ENCODE results near the gene CCN5. TPM values are rescaled to one million over a fixed set of nuclear protein-coding genes. Genes with fewer than 3 reads are reported as not detected.

CCN5 gene
- total and polyA plus RNA-seq, 4 donors: 59.4 to 186 (median 115) TPM

DNA sequence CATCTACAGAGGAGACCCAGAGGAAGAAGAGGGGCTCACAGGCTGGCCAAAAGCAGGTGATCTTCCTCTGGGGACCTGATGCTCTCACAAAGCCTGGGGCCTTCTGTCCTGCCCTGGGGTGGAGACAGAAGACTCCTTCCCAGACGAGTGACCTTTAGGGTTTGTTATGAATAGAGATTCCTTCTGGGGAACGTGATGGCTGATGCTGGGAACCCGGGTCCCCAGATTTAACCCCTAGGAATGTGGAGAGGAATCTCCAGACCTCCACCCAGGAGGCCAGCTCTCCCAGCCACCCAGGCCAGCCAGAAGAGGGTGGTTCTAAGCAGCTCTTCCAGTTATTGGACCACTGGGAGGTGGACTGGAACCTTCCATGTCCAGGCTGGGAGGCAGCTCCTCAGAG lies 16.8 kb upstream of the CCN5 start:
- H3K4me3 ChIP-seq (ENCODE audit: low read length in 2 of 2): no peak overlapping the region
- ATAC-seq (ENCODE audit: low FRiP score) (no peak), DNase-seq (no peak)
- H3K27ac ChIP-seq (ENCODE audit: low read depth in 1 of 2, low read length in 2 of 2): no peak overlapping the region
- intact Hi-C loops (cut with DNase I): no loop called here
- no peaks in the 10 kb centered on the region for H3K36me3 ChIP-seq (ENCODE audit: control insufficient read depth in 1 of 2, insufficient read depth in 2 of 2, low read length in 1 of 2)
- H3K27me3 ChIP-seq (ENCODE audit: control insufficient read depth in 1 of 2, insufficient read depth in 2 of 2, low read length in 1 of 2): no peaks in the 10 kb centered on the region
- 49 to 53% methylated on average over 3 of the region's 3 CpGs for WGBS, 2 donors
- no peaks in the 10 kb centered on the region for H3K9me3 ChIP-seq (ENCODE audit: control insufficient read depth, low read length)
- peaks cover 4 to 6% of the 10 kb centered on the region in 2 donors for H3K4me1 ChIP-seq (ENCODE audit: control insufficient read depth in 1 of 2, insufficient read depth in 2 of 2, low read length in 2 of 2)

- intact Hi-C loops (cut with DNase I): no loop called here
- H3K9me3 ChIP-seq (ENCODE audit: control insufficient read depth, low read length): no peaks in the 10 kb centered on the region
- H3K4me1 ChIP-seq (ENCODE audit: control insufficient read depth in 1 of 2, insufficient read depth in 2 of 2, low read length in 2 of 2): peaks cover 0 to under 1% of the 10 kb centered on the region in 2 donors
- 95% methylated on average over 11 of the region's 11 CpGs for whole genome bisulfite sequencing, 2 donors
- H3K27ac ChIP-seq (ENCODE audit: low read depth in 1 of 2, low read length in 2 of 2): no peak overlapping the region
- no peak for ATAC-seq (ENCODE audit: low FRiP score)
- DNase-seq: no peak
- no peak overlapping the region for H3K4me3 ChIP-seq (ENCODE audit: low read length in 2 of 2)
- H3K36me3 ChIP-seq (ENCODE audit: control insufficient read depth in 1 of 2, insufficient read depth in 2 of 2, low read length in 1 of 2): no peaks in the 10 kb centered on the region
- no peaks in the 10 kb centered on the region for H3K27me3 ChIP-seq (ENCODE audit: control insufficient read depth in 1 of 2, insufficient read depth in 2 of 2, low read length in 1 of 2)
Observed at GRCh38 chr20:44700306-44700705, 14.9 kb upstream of the CCN5 start.

DNA sequence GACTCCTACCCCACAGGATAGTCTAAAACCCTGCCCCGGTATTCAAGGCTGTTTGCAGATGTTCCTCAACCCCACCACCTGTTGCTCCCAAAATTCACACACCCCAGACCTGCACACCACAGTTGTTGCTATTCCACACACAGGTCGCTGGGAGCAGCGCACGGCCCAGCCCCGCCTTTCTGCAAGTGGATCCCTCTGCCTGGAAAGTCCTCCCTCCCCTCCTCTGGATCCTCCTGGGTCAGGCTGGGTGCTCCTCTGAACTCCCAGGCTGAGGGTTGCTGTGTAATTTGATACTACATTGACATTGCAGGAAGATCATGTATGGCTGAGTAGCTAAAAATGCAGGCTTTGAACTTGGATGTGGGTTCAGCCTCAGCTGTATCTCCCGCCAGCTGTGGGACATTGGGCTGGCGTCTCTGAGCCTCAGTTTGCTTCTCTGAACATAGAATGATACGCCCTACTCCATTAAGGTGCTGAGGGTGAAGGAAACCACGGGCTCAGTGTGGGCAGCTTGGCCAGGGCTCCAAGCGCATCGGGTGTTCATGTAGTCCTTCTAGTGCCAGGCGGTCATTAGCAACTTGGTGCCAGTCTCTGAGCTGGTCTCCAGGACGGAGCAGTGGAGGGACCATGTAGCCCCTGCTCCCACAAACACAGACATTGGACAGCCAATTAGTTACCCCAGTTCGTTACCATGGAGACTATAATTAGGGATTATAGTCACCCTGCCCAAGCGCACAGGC lies 13.9 kb upstream of the CCN5 start:
- 84 to 85% methylated on average over 15 of the region's 15 CpGs for WGBS, 2 donors
- no peak for ATAC-seq (ENCODE audit: low FRiP score)
- H3K27ac ChIP-seq (ENCODE audit: low read depth in 1 of 2, low read length in 2 of 2): no peak overlapping the region
- H3K36me3 ChIP-seq (ENCODE audit: control insufficient read depth in 1 of 2, insufficient read depth in 2 of 2, low read length in 1 of 2): no peaks in the 10 kb centered on the region
- intact Hi-C loops (cut with DNase I): no loop called here
- no peaks in the 10 kb centered on the region for H3K4me1 ChIP-seq (ENCODE audit: control insufficient read depth in 1 of 2, insufficient read depth in 2 of 2, low read length in 2 of 2)
- no peak for DNase-seq
- H3K4me3 ChIP-seq (ENCODE audit: low read length in 2 of 2): no peak overlapping the region
- H3K27me3 ChIP-seq (ENCODE audit: control insufficient read depth in 1 of 2, insufficient read depth in 2 of 2, low read length in 1 of 2): no peaks in the 10 kb centered on the region
- no peaks in the 10 kb centered on the region for H3K9me3 ChIP-seq (ENCODE audit: control insufficient read depth, low read length)

DNA sequence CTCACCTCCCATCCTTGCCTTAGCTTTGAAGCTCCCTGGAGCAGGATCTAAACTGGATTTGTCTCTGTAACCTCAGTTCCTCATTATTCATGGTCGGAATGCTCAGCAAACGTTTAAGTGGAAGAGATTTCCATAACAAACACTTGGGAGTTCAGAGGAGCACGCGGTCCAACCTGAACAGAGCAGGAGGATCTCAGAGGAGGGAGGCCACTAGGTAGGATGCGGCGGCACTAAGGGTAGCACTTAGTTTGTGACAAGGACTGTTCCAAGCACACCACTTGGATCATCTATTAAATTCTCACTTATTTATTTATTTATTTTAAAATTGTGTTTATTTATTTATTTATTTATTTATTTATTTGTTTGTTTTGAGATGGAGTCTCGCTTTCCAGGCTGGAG lies 13.3 kb upstream of the CCN5 start:
- intact Hi-C loops (cut with DNase I): loop anchor here in 1 of 2 donors (2.0 kb wide), 1 partner anchor 15 kb away; no protein-coding TSS in a partner anchor
- DNase-seq (no peak), ATAC-seq (ENCODE audit: low FRiP score) (no peak)
- H3K4me3 ChIP-seq (ENCODE audit: low read length in 2 of 2): no peak overlapping the region
- no peaks in the 10 kb centered on the region for H3K36me3 ChIP-seq (ENCODE audit: control insufficient read depth in 1 of 2, insufficient read depth in 2 of 2, low read length in 1 of 2)
- no peaks in the 10 kb centered on the region for H3K27me3 ChIP-seq (ENCODE audit: control insufficient read depth in 1 of 2, insufficient read depth in 2 of 2, low read length in 1 of 2)
- H3K9me3 ChIP-seq (ENCODE audit: control insufficient read depth, low read length): no peaks in the 10 kb centered on the region
- H3K27ac ChIP-seq (ENCODE audit: low read depth in 1 of 2, low read length in 2 of 2): no peak overlapping the region
- WGBS, 2 donors: 89 to 91% methylated on average over 7 of the region's 7 CpGs
- no peaks in the 10 kb centered on the region for H3K4me1 ChIP-seq (ENCODE audit: control insufficient read depth in 1 of 2, insufficient read depth in 2 of 2, low read length in 2 of 2)

DNA sequence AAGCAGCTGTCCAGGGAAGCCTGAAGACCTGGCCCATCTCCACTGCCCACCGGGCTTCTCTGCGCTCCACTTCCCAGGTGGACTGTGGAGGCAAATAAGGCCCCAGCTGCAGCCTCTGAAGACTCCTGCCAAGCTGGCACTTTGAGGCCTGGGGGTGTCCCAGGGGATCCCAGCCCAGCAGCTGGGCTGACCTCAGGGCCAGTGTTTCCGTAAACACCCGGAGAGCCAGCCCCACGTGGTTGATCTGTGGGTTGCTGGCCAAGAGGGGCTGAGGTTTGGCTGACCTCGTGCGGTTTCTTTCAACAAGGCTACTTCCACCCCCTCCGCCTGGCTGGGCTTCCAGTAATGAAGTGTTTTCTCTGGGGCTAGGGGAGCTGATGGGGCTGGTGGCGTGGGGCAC lies 12.4 kb upstream of the CCN5 start:
- Histone ChIP-seq H3K27me3 (ENCODE audit: control insufficient read depth in 1 of 2, insufficient read depth in 2 of 2, low read length in 1 of 2) (no peaks in the 10 kb centered on the region), H3K9me3 (ENCODE audit: control insufficient read depth, low read length) (no peaks in the 10 kb centered on the region), H3K36me3 (ENCODE audit: control insufficient read depth in 1 of 2, insufficient read depth in 2 of 2, low read length in 1 of 2) (no peaks in the 10 kb centered on the region), H3K27ac (ENCODE audit: low read depth in 1 of 2, low read length in 2 of 2) (peak overlapping the region; percentile 46 to 95), H3K4me1 (ENCODE audit: control insufficient read depth in 1 of 2, insufficient read depth in 2 of 2, low read length in 2 of 2) (no peaks in the 10 kb centered on the region), H3K4me3 (ENCODE audit: low read length in 2 of 2) (no peak overlapping the region)
- 2 to 3% methylated on average over 9 of the region's 9 CpGs for WGBS, 2 donors
- ATAC-seq (ENCODE audit: low FRiP score) (peak; percentile 89), DNase-seq (peak; percentile 94 to 95)
- intact Hi-C loops (cut with DNase I): loop anchor here in 1 of 2 donors (2.0 kb wide), 1 partner anchor 14 kb away; no protein-coding TSS in a partner anchor

DNA sequence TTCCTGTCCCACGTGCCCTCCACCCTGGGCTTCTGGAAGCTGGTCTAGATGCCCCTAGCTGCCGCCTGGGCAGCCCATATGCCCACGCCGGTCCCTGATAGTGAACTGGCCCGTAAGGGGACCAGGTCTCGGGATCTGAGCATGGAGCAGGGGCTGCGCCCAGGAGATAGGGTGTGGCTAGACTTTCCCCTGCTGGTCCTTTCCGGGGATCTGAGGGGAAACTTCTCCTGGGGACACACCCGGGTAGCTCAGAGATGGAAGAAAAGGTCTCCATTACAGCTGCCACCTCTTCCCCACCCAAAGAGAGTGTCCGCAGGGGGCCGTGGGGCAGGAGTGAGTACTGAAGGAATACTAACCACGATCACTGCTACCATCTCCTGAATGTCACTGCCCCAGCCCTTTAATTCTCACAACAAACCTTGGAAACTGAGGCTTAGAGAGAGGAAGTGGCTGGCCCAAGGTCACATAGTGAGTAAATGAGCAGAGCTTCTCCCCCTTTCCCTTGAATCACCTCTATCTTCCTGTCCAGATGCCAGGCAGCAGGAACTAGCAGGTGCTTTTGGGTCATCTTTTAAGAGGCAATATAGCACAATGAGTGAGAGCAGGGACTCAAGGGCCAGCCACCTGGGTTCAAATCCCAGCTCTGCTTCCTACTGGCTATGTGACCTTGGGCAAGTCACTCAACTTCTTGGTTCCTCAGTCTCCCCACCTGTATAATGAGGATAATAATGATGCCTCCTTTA lies 11.8 kb upstream of the CCN5 start:
- H3K4me3 ChIP-seq (ENCODE audit: low read length in 2 of 2): no peak overlapping the region
- no peak for DNase-seq
- WGBS, 2 donors: 29 to 32% methylated on average over 12 of the region's 12 CpGs
- H3K9me3 ChIP-seq (ENCODE audit: control insufficient read depth, low read length): no peaks in the 10 kb centered on the region
- no peak for ATAC-seq (ENCODE audit: low FRiP score)
- intact Hi-C loops (cut with DNase I): loop anchor here in 1 of 2 donors (2.0 kb wide), 1 partner anchor 13 kb away; no protein-coding TSS in a partner anchor
- H3K27ac ChIP-seq (ENCODE audit: low read depth in 1 of 2, low read length in 2 of 2): peak overlapping the region; percentile 46 to 87
- no peaks in the 10 kb centered on the region for H3K36me3 ChIP-seq (ENCODE audit: control insufficient read depth in 1 of 2, insufficient read depth in 2 of 2, low read length in 1 of 2)
- H3K27me3 ChIP-seq (ENCODE audit: control insufficient read depth in 1 of 2, insufficient read depth in 2 of 2, low read length in 1 of 2): no peaks in the 10 kb centered on the region
- no peaks in the 10 kb centered on the region for H3K4me1 ChIP-seq (ENCODE audit: control insufficient read depth in 1 of 2, insufficient read depth in 2 of 2, low read length in 2 of 2)

DNA sequence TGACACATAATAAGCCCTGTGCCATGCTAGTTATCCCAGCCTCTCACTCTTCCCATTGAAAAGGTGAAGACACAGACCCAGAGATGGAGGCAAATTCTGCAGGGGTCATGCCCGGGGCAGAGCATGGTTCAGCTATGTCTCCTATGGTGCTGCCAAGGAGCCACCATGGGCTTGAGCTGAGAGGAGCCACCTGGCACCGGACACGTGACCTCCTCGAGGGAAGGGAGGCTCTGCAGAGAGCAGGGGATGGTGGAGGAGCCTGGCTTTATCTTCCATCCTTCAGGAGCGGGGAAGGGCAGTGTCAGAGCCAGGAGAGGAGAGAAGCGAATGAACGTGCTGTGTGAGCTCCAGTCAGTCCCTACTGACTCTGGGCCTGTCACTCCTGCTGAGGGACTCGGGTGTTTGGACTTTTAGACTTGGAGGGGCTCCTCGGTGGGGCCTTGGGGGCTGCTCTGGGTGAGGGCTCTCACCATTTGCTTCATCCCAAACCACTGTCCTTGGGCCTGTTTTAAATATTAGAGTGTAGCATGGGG lies 11.1 kb upstream of the CCN5 start:
- Histone ChIP-seq H3K9me3 (ENCODE audit: control insufficient read depth, low read length) (no peaks in the 10 kb centered on the region), H3K36me3 (ENCODE audit: control insufficient read depth in 1 of 2, insufficient read depth in 2 of 2, low read length in 1 of 2) (no peaks in the 10 kb centered on the region), H3K4me1 (ENCODE audit: control insufficient read depth in 1 of 2, insufficient read depth in 2 of 2, low read length in 2 of 2) (no peaks in the 10 kb centered on the region), H3K4me3 (ENCODE audit: low read length in 2 of 2) (no peak overlapping the region), H3K27ac (ENCODE audit: low read depth in 1 of 2, low read length in 2 of 2) (peak overlapping the region in 1 of 2 donors; percentile 87), H3K27me3 (ENCODE audit: control insufficient read depth in 1 of 2, insufficient read depth in 2 of 2, low read length in 1 of 2) (no peaks in the 10 kb centered on the region)
- 91 to 92% methylated on average over 9 of the region's 9 CpGs for WGBS, 2 donors
- intact Hi-C loops (cut with DNase I): loop anchor here in 1 of 2 donors (2.0 kb wide), 1 partner anchor 13 kb away; no protein-coding TSS in a partner anchor
- DNase-seq (no peak), ATAC-seq (ENCODE audit: low FRiP score) (no peak)

DNA sequence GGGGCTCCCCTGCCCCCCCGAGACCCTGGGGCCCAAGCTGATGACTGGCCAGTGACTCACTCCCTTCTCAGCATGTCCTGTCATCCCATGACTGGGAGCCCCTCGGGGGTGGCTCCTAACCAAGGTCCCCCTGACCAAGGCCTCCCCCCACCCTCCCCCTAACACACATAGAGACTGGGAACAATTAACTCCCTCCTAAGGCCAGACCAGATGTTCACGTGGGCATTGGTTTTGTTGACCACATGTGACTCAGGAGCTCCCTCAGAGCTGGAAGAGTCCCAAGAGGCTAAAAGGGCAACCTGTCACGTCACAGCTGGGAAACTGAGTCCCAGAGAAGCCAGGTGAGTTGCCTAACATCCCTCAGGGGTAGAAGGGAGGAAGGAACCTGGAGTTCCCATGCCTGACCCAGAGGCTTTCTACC lies 10.6 kb upstream of the CCN5 start:
- ATAC-seq (ENCODE audit: low FRiP score) (no peak), DNase-seq (no peak)
- intact Hi-C loops (cut with DNase I): no loop called here
- Histone ChIP-seq H3K27ac (ENCODE audit: low read depth in 1 of 2, low read length in 2 of 2) (peak overlapping the region; percentile 58 to 98), H3K4me3 (ENCODE audit: low read length in 2 of 2) (no peak overlapping the region), H3K4me1 (ENCODE audit: control insufficient read depth in 1 of 2, insufficient read depth in 2 of 2, low read length in 2 of 2) (no peaks in the 10 kb centered on the region), H3K27me3 (ENCODE audit: control insufficient read depth in 1 of 2, insufficient read depth in 2 of 2, low read length in 1 of 2) (no peaks in the 10 kb centered on the region), H3K9me3 (ENCODE audit: control insufficient read depth, low read length) (no peaks in the 10 kb centered on the region), H3K36me3 (ENCODE audit: control insufficient read depth in 1 of 2, insufficient read depth in 2 of 2, low read length in 1 of 2) (no peaks in the 10 kb centered on the region)
- WGBS, 2 donors: 64 to 73% methylated on average over 3 to 4 of the region's 4 CpGs
